Activated naive CD8-positive, alpha-beta T cell treated with anti-CD3 and anti-CD28 coated beads, Interleukin-2, amount 10 ng/mL, durations not matched to agents 7 days and 5 days (primary cell): Measurements from ENCODE around the gene ADSS1. TPM values are rescaled to one million over a fixed set of nuclear protein-coding genes. Genes with fewer than 3 reads are reported as not detected.

Experiments used
- ATAC-seq: fragments of 150-1000 bp; cut with Tn5 transposase; one replicate; pipeline ENCODE4 v1.10.0; 2021; ENCODE audit warnings: low read depth, moderate library complexity
- POLR2A ChIA-PET: fragments of 350-600 bp; sonication (Branson Sonifier 250); formaldehyde crosslinking; loops from one replicate; lab custom pipeline; 2021; ENCODE audit warnings: antibody characterized with exemption; lab: Charles Lee
- DNase-seq: peaks from one replicate; pipeline ENCODE4 v3.0.0; 2021
- H3K27ac Mint-ChIP-seq: one replicate; pipeline ENCODE4 v1.8.0; 2022; ENCODE audit warnings: mild to moderate bottlenecking, mixed read lengths
- H3K27me3 Mint-ChIP-seq: one replicate; pipeline ENCODE4 v1.8.0; 2022; ENCODE audit warnings: mild to moderate bottlenecking, moderate library complexity, mixed read lengths
- H3K36me3 Mint-ChIP-seq: one replicate; pipeline ENCODE4 v1.8.0; 2021; ENCODE audit warnings: mild to moderate bottlenecking, mixed read lengths
- H3K4me1 Mint-ChIP-seq: one replicate; pipeline ENCODE4 v1.8.0; 2021; ENCODE audit warnings: mixed read lengths
- H3K4me3 Mint-ChIP-seq: one replicate; pipeline ENCODE4 v1.8.0; 2022; ENCODE audit warnings: mild to moderate bottlenecking, moderate library complexity, mixed read lengths
- H3K9me3 Mint-ChIP-seq: one replicate; pipeline ENCODE4 v1.8.0; 2021; ENCODE audit warnings: mixed read lengths
- total RNA-seq, 2 experiments: library from RNA; stranded (reverse); gene quantifications; one replicate each; pipeline ENCODE4 v1.2.3, GENCODE V29; 2021

Gene ADSS1
- total RNA-seq, 2 experiments from 2014 or later: 2.4 to 2.8 TPM

DNA sequence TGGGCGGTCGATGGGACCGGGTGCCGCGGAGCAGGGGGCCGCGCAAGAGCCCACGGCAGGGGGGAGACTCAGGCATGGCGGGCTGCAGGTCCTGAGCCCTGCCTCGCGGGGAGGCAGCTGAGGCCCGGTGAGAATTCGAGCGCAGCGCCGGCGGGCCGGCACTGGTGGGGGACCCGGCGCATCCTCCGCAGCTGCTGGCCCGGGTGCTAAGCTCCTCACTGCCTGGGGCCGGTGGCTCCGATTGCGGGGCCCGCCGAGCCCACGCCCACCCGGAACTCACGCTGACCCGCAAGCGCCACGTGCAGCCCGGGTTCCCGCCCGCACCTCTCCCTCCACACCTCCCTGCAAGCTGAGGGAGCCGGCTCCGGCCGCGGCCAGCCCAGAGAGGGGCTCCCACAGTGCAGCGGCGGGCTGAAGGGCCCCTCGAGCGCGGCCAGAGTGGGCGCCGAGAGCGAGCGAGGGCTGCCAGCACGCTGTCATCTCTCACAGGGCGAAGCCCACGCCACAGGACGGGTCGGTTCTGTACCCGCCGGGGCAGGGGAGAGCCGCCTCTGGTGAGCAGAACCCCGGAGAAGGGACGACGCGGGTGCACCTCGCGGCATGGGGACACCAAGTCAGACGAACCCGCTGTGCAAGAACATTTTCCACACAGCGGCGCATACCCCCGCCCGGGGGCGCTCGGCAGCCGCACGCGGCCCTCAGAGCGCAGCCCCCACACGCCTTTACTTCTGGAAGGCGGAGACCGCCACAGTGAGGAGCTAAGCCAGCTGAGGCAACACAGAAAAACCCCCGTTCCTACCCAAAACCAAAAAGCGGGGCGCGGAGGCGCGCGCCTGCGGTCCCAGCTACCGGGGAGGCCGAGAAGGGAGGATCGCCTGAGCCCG is 27.8 kb downstream of the ADSS1 start:
- H3K36me3 Mint-ChIP-seq: peaks cover 9% of the 10 kb centered on the region
- H3K4me3 Mint-ChIP-seq: peak overlapping the region; percentile 89
- no peaks in the 10 kb centered on the region for H3K9me3 Mint-ChIP-seq
- peaks cover 3% of the 10 kb centered on the region for H3K27me3 Mint-ChIP-seq
- peaks cover 30% of the 10 kb centered on the region for H3K4me1 Mint-ChIP-seq
- POLR2A ChIA-PET: interaction anchor here (0.7 to 2.1 kb wide), 13 partner anchors 10 to 104 kb away, joined by 3 to 9 read pairs (median 3); no protein-coding TSS in a partner anchor
- DNase-seq (no peak), ATAC-seq (no peak)
- H3K27ac Mint-ChIP-seq: peak overlapping the region; percentile 94

DNA sequence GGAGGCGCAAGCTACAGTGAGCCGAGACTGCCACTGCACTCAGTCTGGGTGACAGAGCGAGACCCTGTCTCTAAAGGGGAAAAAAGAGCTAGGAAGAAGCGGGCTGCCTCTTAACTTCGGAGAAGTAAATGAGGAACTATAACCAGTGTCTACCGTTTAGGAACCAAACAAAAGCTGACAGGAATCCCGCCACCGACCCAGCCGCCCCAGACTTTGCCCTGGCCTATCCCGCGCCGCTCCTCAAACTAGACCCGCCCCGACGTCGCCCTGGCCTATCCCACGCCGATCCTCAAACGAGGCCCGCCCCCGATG is 28.4 kb downstream of the ADSS1 start:
- peak overlapping the region; percentile 94 for H3K27ac Mint-ChIP-seq
- DNase-seq: no peak
- peaks cover 3% of the 10 kb centered on the region for H3K27me3 Mint-ChIP-seq
- peaks cover 13% of the 10 kb centered on the region for H3K36me3 Mint-ChIP-seq
- POLR2A ChIA-PET: interaction anchor here (0.6 to 2.1 kb wide), 16 partner anchors 10 to 268 kb away, joined by 3 to 9 read pairs (median 3); partner anchors contain the start of genes CDCA4 and ZBTB42
- H3K4me1 Mint-ChIP-seq: peaks cover 36% of the 10 kb centered on the region
- peak; percentile 0 for ATAC-seq
- H3K9me3 Mint-ChIP-seq: no peaks in the 10 kb centered on the region
- peak overlapping the region; percentile 89 for H3K4me3 Mint-ChIP-seq

DNA sequence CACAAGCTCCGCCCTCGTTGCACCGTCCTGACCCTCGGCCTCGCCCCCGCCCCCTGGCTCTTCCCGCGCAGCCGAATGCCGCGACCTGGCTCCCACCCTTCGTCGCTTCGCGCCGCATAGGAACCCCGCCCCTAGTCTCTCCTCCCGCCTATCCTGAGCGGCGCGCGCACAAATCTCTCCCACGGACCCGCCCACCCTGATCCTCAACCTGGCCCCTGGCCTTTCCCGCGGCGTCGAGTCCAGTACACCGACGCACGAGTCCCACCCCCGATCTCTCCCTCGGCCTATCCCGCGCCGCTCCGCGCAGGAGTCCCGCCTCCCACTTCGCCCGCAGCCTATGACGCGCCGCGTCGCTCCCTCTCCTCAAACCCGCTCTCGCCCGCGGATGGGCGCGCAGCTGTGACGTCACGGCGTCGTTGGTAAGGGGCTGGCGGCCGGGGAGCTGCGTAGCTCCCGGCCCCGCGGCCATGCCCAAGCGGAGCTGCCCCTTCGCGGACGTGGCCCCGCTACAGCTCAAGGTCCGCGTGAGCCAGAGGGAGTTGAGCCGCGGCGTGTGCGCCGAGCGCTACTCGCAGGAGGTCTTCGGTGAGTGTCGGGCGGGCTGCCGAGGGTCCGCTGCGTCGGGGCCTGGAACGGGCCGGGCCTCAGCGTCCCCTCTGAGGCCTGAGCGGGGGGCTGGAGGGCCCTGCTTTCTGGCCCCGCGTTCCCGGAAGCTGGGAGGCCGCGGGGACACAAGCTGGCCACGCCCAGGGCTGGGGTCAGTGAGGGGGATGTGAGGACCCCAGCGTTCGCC is 28.9 kb downstream of the ADSS1 start, which contains the start of gene SIVA1:
Gene SIVA1 (plus strand): TSS at position 413 of the 793 bp plus-strand sequence. CDS start 55 bp downstream, at position 468.
- H3K4me1 Mint-ChIP-seq: peaks cover 41% of the 10 kb centered on the region

DNA sequence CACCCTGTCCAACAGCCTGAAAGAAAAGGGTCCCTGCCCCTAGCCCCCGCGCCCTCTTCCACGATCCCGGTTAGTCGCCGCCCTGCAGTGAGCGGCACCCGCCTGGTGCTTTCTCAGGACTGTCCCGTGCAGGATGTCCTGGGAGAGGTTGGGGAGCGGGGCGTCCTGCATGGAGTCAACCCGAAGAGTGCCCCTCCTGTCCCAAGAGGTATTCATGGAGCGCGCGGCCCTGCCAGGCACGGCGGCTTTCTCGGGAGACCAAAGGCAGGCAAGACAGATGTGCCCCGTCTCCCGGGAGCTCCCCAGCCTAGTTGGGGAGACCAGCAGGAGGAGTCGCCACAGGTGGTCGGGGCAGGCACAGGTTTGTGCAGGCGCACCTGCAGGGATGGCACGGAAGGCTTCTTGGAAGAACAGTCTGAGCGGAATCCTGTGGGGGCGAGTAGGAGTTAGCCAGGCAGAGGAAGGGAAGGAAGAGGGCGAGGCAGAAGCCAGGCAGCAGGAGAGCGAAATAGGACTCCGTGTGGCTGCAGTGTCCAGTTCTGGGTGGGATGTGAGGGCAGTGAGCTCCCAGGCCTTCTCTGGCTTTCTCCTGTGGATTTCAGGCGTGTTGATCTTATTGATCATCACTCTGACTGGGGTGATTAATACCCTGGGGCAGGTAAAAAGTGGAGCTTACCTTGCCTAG is 29.6 kb downstream of the ADSS1 start:
- peaks cover 15% of the 10 kb centered on the region for H3K36me3 Mint-ChIP-seq
- H3K27me3 Mint-ChIP-seq: peaks cover 3% of the 10 kb centered on the region
- H3K27ac Mint-ChIP-seq: peak overlapping the region; percentile 83
- H3K4me3 Mint-ChIP-seq: peak overlapping the region; percentile 89
- no peak for ATAC-seq
- peak; percentile 51 for DNase-seq
- POLR2A ChIA-PET: interaction anchor here (0.9 to 2.0 kb wide), 5 partner anchors 15 to 267 kb away, joined by 3 to 9 read pairs (median 3); partner anchors contain the start of gene CDCA4
- H3K9me3 Mint-ChIP-seq: no peaks in the 10 kb centered on the region
- peaks cover 41% of the 10 kb centered on the region for H3K4me1 Mint-ChIP-seq

More for the DNA sequence above, 28.9 kb downstream of the ADSS1 start, which contains the start of gene SIVA1:
- POLR2A ChIA-PET: interaction anchor here (0.6 to 2.1 kb wide), 17 partner anchors 11 to 268 kb away, joined by 3 to 9 read pairs (median 3); partner anchors contain the start of genes CDCA4 and ZBTB42
- Mint-ChIP-seq H3K9me3 (no peaks in the 10 kb centered on the region), H3K4me3 (peak within 1 kb of the TSS; percentile 89), H3K27me3 (peaks cover 3% of the 10 kb centered on the region), H3K36me3 (peaks cover 15% of the 10 kb centered on the region), H3K27ac (peak within 1 kb of the TSS; percentile 94)
- peak; percentile 99 for DNase-seq
- ATAC-seq: peak; percentile 92

DNA sequence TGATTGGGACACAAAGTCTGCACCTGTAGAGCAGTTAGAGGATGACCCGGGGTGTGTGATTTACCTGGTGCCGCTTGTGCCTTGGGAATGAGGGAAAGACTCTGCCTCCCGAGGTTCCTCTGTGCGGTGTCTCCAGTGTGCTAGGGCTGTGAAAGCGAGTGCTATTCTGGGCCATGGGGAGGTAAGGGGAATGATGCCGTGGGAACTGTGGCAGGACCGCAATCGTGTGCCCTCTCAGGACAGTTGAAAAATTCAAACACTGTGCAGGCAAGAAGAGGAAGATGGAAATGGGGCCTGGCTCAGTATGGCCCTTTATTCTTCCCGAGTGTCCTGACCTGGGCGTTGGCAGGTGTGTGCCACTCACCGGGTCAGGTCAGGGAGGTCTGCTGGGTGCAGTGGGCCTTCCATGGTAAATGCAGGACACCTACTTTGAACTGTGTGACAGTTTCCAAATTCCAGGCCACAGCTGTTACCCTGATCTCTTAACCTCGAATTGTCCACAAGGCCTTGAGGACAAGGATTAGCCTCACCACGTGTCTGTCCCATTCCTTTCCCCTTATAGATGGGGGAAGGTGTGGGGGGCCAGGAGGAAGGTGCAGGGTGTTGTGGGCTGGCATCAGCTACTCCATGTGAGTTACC is 30.3 kb downstream of the ADSS1 start:
- POLR2A ChIA-PET: no interaction called here
- peaks cover 15% of the 10 kb centered on the region for H3K36me3 Mint-ChIP-seq

DNA sequence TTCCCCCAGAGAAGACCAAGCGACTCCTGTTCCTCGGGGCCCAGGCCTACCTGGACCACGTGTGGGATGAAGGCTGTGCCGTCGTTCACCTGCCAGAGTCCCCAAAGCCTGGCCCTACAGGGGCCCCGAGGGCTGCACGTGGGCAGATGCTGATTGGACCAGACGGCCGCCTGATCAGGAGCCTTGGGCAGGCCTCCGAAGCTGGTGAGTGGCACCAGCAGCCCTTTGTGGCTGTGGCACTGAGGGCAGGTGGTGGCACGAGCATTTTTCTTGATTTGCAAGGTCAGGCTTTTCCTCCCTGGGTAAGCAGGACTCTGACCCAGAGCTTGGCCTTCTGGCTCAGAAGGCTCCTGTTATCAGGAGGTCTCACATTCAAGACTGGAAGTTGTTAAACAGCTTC is 31.6 kb downstream of the ADSS1 start:
- H3K4me1 Mint-ChIP-seq: peaks cover 40% of the 10 kb centered on the region
- H3K27me3 Mint-ChIP-seq: no peaks in the 10 kb centered on the region
- DNase-seq (no peak), ATAC-seq (no peak)
- POLR2A ChIA-PET: no interaction called here
- no peaks in the 10 kb centered on the region for H3K9me3 Mint-ChIP-seq
- peaks cover 15% of the 10 kb centered on the region for H3K36me3 Mint-ChIP-seq
- peak overlapping the region; percentile 89 for H3K4me3 Mint-ChIP-seq
- H3K27ac Mint-ChIP-seq: no peak overlapping the region

More for the DNA sequence above, 30.3 kb downstream of the ADSS1 start:
- ATAC-seq: no peak
- Mint-ChIP-seq H3K4me1 (peaks cover 40% of the 10 kb centered on the region), H3K9me3 (no peaks in the 10 kb centered on the region), H3K27me3 (peaks cover 3% of the 10 kb centered on the region), H3K4me3 (peak overlapping the region; percentile 89), H3K27ac (peak overlapping the region; percentile 83)
- no peak for DNase-seq

DNA sequence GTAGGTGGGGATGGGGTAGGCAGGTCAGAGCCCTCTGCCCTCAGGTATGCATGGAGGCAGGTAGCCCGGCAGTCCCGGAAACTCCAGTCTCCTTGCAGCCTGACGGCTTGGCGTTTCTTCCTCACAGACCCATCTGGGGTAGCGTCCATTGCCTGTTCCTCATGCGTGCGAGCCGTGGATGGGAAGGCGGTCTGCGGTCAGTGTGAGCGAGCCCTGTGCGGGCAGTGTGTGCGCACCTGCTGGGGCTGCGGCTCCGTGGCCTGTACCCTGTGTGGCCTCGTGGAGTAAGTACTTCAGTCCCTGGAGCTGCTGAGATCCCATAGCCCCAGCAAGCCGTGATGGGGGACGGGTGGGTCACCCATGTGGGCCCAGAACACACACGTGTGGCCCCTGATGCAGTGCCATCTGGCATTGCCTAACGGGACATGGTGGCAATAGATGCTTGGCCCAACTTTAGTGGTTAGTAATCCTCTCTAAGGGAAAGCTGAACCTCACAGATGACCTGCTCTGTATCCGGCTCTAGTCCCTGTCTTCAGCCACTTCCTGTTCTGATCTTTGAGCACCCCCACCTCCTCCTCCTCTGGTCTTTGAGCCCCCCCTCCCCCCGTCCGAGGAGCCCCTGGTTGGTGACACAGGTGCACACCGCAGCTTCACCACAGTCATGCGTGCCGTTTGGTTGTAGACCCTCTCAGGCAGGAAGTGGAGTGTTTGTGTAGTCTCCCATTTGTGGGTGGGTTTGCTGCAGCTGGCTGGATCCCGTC is 32.6 kb downstream of the ADSS1 start:
- POLR2A ChIA-PET: interaction anchor here (0.6 to 1.4 kb wide), 2 partner anchors 44 to 47 kb away, joined by 3 to 7 read pairs; partner anchors contain the start of gene ZBTB42
- Mint-ChIP-seq H3K4me1 (peaks cover 40% of the 10 kb centered on the region), H3K4me3 (peak overlapping the region; percentile 62), H3K36me3 (peaks cover 19% of the 10 kb centered on the region), H3K27me3 (no peaks in the 10 kb centered on the region), H3K27ac (peak overlapping the region; percentile 92), H3K9me3 (no peaks in the 10 kb centered on the region)
- DNase-seq: peak; percentile 64
- ATAC-seq: no peak

DNA sequence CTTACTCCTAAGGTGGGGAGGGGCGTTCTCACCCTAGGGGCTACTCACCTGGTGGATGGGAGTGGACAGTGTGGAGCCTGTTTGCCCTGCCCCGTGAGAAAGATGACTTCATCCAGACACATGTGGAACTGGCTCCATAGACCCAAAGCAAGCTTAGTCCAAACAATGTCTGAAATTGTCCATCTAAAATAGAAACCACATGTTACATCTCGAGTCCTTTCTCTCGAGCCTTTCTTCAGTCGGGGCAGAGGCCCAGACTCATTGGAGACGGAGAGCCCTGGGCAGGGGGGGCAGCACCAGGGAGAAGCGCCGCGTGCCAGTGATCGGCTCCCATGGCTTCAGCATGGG is 33.2 kb downstream of the ADSS1 start:
- peak overlapping the region; percentile 62 for H3K4me3 Mint-ChIP-seq
- ATAC-seq: no peak
- H3K9me3 Mint-ChIP-seq: no peaks in the 10 kb centered on the region
- no peaks in the 10 kb centered on the region for H3K27me3 Mint-ChIP-seq
- H3K27ac Mint-ChIP-seq: peak overlapping the region; percentile 92
- POLR2A ChIA-PET: interaction anchor here (0.6 to 1.4 kb wide), 3 partner anchors 38 to 47 kb away, joined by 3 to 7 read pairs (median 4); partner anchors contain the start of gene ZBTB42
- no peak for DNase-seq
- peaks cover 42% of the 10 kb centered on the region for H3K4me1 Mint-ChIP-seq
- peaks cover 22% of the 10 kb centered on the region for H3K36me3 Mint-ChIP-seq

DNA sequence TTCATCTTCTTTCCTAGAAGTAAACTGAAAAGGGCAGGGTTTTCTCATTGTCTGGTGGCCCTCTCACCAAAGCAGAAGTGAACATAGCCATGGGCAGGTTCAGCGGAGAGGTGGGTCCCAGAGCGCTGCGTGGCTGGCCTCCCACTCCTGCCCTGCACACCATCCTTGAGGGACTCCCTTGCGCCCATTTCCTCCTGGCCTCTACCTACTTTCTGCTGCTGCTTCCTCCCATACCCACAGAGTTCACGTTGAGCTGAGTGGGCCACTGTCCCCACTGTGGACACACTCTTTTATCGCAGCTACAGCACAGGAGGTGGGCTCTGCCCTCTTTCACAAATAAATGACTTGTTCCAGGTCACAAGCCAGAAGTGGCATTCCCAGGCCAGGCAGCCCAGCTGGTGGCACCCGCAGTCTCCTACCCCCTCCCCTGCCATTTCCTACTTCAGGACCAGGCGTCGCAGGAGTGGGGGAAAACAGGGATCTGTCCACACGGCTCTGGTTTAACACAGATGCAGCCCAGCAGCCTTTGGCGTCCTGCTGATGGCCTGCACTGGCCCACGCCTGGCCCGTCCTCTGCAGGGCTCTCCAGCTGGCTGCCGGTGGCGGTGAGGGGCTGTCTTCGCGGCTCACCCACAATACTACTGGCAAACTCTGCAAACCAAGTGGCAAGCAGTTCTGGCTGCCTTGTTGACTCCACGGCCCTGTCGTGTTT is 33.8 kb downstream of the ADSS1 start:
- DNase-seq: no peak
- H3K4me1 Mint-ChIP-seq: peaks cover 42% of the 10 kb centered on the region
- no peaks in the 10 kb centered on the region for H3K27me3 Mint-ChIP-seq
- peaks cover 25% of the 10 kb centered on the region for H3K36me3 Mint-ChIP-seq
- peak overlapping the region; percentile 32 for H3K4me3 Mint-ChIP-seq
- peak overlapping the region; percentile 92 for H3K27ac Mint-ChIP-seq
- ATAC-seq: no peak
- H3K9me3 Mint-ChIP-seq: no peaks in the 10 kb centered on the region
- POLR2A ChIA-PET: interaction anchor here (0.6 to 1.4 kb wide), 2 partner anchors 37 to 43 kb away, joined by 4 to 7 read pairs; partner anchors contain the start of gene ZBTB42

DNA sequence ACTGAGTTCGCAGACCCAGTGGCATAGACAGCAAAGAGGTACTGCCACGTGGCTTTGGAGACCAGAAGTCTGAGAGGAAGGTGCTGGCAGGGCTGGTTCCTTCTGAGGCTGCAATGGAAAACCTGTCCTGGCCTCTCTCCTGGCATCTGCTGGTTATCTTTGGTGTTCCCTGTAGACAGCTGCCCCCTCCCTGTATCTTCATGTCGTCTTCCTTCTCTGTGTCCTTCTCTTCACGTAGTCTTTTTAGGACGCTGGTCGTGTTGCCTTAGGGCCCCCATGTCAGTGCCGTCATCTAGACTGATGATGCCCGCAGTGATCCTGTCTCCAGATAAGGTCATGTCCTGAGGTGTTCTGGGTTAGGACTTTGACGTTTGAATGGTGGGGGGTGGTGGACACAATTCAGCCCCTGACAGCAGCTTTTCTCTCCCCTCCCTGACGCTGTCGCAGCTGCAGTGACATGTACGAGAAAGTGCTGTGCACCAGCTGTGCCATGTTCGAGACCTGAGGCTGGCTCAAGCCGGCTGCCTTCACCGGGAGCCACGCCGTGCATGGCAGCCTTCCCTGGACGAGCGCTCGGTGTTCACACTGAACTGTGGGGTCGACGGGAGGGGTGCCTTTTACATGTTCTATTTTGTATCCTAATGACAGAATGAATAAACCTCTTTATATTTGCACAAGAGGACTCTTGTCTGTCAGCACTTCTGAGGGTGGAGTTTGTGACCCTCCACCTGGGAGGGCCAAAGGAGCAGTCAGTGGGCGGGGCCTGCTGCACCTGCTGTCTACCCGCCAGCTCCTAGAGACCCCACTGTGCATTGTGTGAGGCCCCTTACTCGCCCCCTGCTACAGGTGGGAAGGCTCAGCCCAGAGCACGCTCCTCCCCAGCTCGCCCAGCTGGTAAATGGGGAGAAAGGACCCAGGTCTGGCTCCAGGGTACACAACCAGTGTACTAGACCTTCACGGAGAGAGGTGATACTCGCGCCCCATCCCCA is 35.2 kb downstream of the ADSS1 start:
- Mint-ChIP-seq H3K4me1 (peaks cover 36% of the 10 kb centered on the region), H3K27me3 (no peaks in the 10 kb centered on the region), H3K36me3 (peaks cover 23% of the 10 kb centered on the region), H3K4me3 (no peak overlapping the region), H3K9me3 (no peaks in the 10 kb centered on the region), H3K27ac (peak overlapping the region; percentile 48)
- DNase-seq: no peak
- no peak for ATAC-seq
- POLR2A ChIA-PET: no interaction called here
